ENCODE data around the gene BCAS3. TPM values are rescaled to one million over a fixed set of nuclear protein-coding genes. Genes with fewer than 3 reads are reported as not detected.

Gene BCAS3
- total RNA-seq, 1 experiment from 2014 or later = 26.3 TPM

GRCh38 chr17:61411011-61411260, 733.3 kb downstream of the BCAS3 start:
- CTCF ChIA-PET = interaction anchor here (3.1 kb wide), 1 partner anchor 439 kb away, joined by 32 read pairs; no protein-coding TSS in a partner anchor
- peak overlapping the region; percentile 97 for H3K27ac ChIP-seq (ENCODE audit: low read depth, low read length)

GRCh38 chr17:61411261-61412142, 733.9 kb downstream of the BCAS3 start:
- no peaks in the 10 kb centered on the region for H3K27me3 ChIP-seq (ENCODE audit: insufficient read depth, low read length)
- RAD21 ChIA-PET (ENCODE audit: low non-redundant PET in 1 of 2, low total read pairs in 2 of 2, uncharacterized antibody in 2 of 2, unreplicated experiment in 2 of 2) = interaction anchor here (0.7 to 2.1 kb wide), 10 partner anchors 13 to 691 kb away, joined by 3 to 11 read pairs (median 3); no protein-coding TSS in a partner anchor

More at GRCh38 chr17:61411011-61411260, 733.3 kb downstream of the BCAS3 start:
- no peak for TF ChIP-seq SP1 (IDR thresholded peaks at IDR 0.05; ENCODE audit: low read depth)
- POLR2A ChIA-PET = no interaction called here
- intact Hi-C loops (cut with micrococcal nuclease) = loop anchor here (5.0 kb wide), 1 partner anchor 656 kb away; the partner anchor contains the start of gene MED13
- Histone ChIP-seq H3K9me3 (ENCODE audit: control insufficient read depth in 1 of 2, insufficient read depth in 1 of 2, low read depth in 1 of 2, low read length in 2 of 2) (no peaks in the 10 kb centered on the region), H3K4me1 (ENCODE audit: control insufficient read depth in 1 of 2, insufficient read depth in 2 of 2, low read length in 2 of 2) (peaks cover 47 to 56% of the 10 kb centered on the region in 2 experiments), H2AFZ (ENCODE audit: low read depth, low read length, poor library complexity, severe bottlenecking) (no peak overlapping the region), H3K79me2 (ENCODE audit: insufficient read depth, low read length) (no peaks in the 10 kb centered on the region), H4K20me1 (ENCODE audit: insufficient read depth) (no peaks in the 10 kb centered on the region), H3K27me3 (ENCODE audit: insufficient read depth, low read length) (no peaks in the 10 kb centered on the region), H3K9me2 (ENCODE audit: insufficient read depth) (no peaks in the 10 kb centered on the region), H3K4me3 (replicated peaks in 1 of 2; ENCODE audit: low read depth in 1 of 2, low read length in 2 of 2) (no peak overlapping the region), H3K4me2 (ENCODE audit: low read length) (peak overlapping the region; percentile 93), H3K36me3 (ENCODE audit: control insufficient read depth in 1 of 2, insufficient read depth in 2 of 2, low read length in 2 of 2) (no peaks in the 10 kb centered on the region), H3K9ac (ENCODE audit: low read length) (no peak overlapping the region)
- no peak for DNase-seq (ENCODE audit: low read depth, low spot score)
- no peak for ATAC-seq
- RAD21 ChIA-PET (ENCODE audit: low non-redundant PET in 1 of 2, low total read pairs in 2 of 2, uncharacterized antibody in 2 of 2, unreplicated experiment in 2 of 2) = no interaction called here
- no TSS peak for BruUV-seq (replicated peaks)

More at GRCh38 chr17:61411261-61412142, 733.9 kb downstream of the BCAS3 start:
- Histone ChIP-seq H4K20me1 (ENCODE audit: insufficient read depth) (no peaks in the 10 kb centered on the region), H3K9ac (ENCODE audit: low read length) (peak overlapping the region; percentile 75), H3K27ac (ENCODE audit: low read depth, low read length) (peak overlapping the region; percentile 97), H3K36me3 (ENCODE audit: control insufficient read depth in 1 of 2, insufficient read depth in 2 of 2, low read length in 2 of 2) (no peaks in the 10 kb centered on the region), H3K4me3 (replicated peaks in 1 of 2; ENCODE audit: low read depth in 1 of 2, low read length in 2 of 2) (peak overlapping the region; percentile 54 to 64), H3K9me2 (ENCODE audit: insufficient read depth) (no peaks in the 10 kb centered on the region), H3K79me2 (ENCODE audit: insufficient read depth, low read length) (no peaks in the 10 kb centered on the region), H3K9me3 (ENCODE audit: control insufficient read depth in 1 of 2, insufficient read depth in 1 of 2, low read depth in 1 of 2, low read length in 2 of 2) (no peaks in the 10 kb centered on the region), H3K4me1 (ENCODE audit: control insufficient read depth in 1 of 2, insufficient read depth in 2 of 2, low read length in 2 of 2) (peaks cover 53 to 62% of the 10 kb centered on the region in 2 experiments), H3K4me2 (ENCODE audit: low read length) (peak overlapping the region; percentile 93), H2AFZ (ENCODE audit: low read depth, low read length, poor library complexity, severe bottlenecking) (peak overlapping the region; percentile 58)
- intact Hi-C loops (cut with micrococcal nuclease) = loop anchor here (1.0 to 5.0 kb wide), 9 partner anchors 140 to 698 kb away; partner anchors contain the start of gene MED13
- TF ChIP-seq TCF7L2 (IDR thresholded peaks at IDR 0.05; ENCODE audit: borderline replicate concordance, extremely low read depth, insufficient read depth, insufficient read length) = peak; percentile 19
- peak; percentile 33 for TF ChIP-seq POLR2AphosphoS5 (IDR thresholded peaks at IDR 0.05; ENCODE audit: low read depth, low read length)
- TF ChIP-seq RAD21 (IDR thresholded peaks at IDR 0.05; ENCODE audit: low read depth) = 0 out of 2 replicates have a peak, but pooled peaks have one; percentile 5
- TF ChIP-seq SRF (IDR thresholded peaks at IDR 0.05; ENCODE audit: low read depth) = no peak
- TF ChIP-seq ZFX (IDR thresholded peaks at IDR 0.05) = peak; percentile 99
- no peak for TF ChIP-seq EZH2 (IDR thresholded peaks at IDR 0.05)
- ChIA-PET POLR2A (no interaction called here), CTCF (interaction anchor here (0.6 to 5.0 kb wide), 27 partner anchors 9 to 698 kb away, joined by 3 to 60 read pairs (median 5); no protein-coding TSS in a partner anchor)
- peak; percentile 31 for ATAC-seq
- BruUV-seq (replicated peaks) = no TSS peak
- DNase-seq (ENCODE audit: low read depth, low spot score) = no peak

Measured in HCT116 (cell line).